GM23338 (cell line): ENCODE results near the gene STAT4. TPM values are rescaled to one million over a fixed set of nuclear protein-coding genes. Genes with fewer than 3 reads are reported as not detected.

ENCODE experiments used
- ATAC-seq: fragments of 200-7000 bp; cut with Tn5 transposase; 3 replicates; pipeline ENCODE4 v1.9.1; 2020
- DNase-seq: peaks from one replicate; pipeline ENCODE4 v3.0.0-alpha.2; 2015; ENCODE audit warnings: low spot score
- H2AFZ ChIP-seq: fragments of 200-600 bp; sonication (generic); 2 replicates; pipeline ENCODE4 v1.8.0; 2016; ENCODE audit warnings: antibody characterized with exemption, mild to moderate bottlenecking, moderate library complexity
- H3F3A ChIP-seq: fragments of 200-600 bp; sonication (generic); replicated peaks from 2 replicates; pipeline ENCODE4 v1.8.0; 2017; ENCODE audit warnings: antibody characterized with exemption, mixed run types, low read depth
- H3K27ac ChIP-seq: fragments of 200-600 bp; sonication (generic); 2 replicates; pipeline ENCODE4 v1.6.1; 2016; ENCODE audit warnings: low read depth
- H3K27me3 ChIP-seq: fragments of 200-600 bp; sonication (generic); 2 replicates; pipeline ENCODE4 v1.8.0; 2016; ENCODE audit warnings: mild to moderate bottlenecking, mixed run types, moderate library complexity; ENCODE audit not compliant: insufficient read depth
- H3K36me3 ChIP-seq: fragments of 200-600 bp; sonication (generic); 2 replicates; pipeline ENCODE4 v1.8.0; 2016; ENCODE audit warnings: mild to moderate bottlenecking; ENCODE audit not compliant: insufficient read depth
- H3K4me1 ChIP-seq: fragments of 200-600 bp; sonication (generic); 2 replicates; pipeline ENCODE4 v1.8.0; 2016; ENCODE audit warnings: mild to moderate bottlenecking, moderate library complexity; ENCODE audit not compliant: insufficient read depth
- H3K4me2 ChIP-seq: fragments of 200-600 bp; sonication (generic); 2 replicates; pipeline ENCODE4 v1.7.1; 2017; ENCODE audit warnings: mixed run types
- H3K4me3 ChIP-seq: fragments of 200-600 bp; sonication (generic); 2 replicates; pipeline ENCODE4 v1.6.1; 2016; ENCODE audit warnings: mixed run types
- H3K79me2 ChIP-seq: fragments of 200-600 bp; sonication (generic); replicated peaks from 2 replicates; pipeline ENCODE4 v1.8.0; 2017; ENCODE audit warnings: mild to moderate bottlenecking; ENCODE audit not compliant: insufficient read depth
- H3K9me2 ChIP-seq: fragments of 200-600 bp; sonication (generic); 2 replicates; pipeline ENCODE4 v1.8.0; 2017; ENCODE audit not compliant: insufficient read depth
- H4K20me1 ChIP-seq: fragments of 200-600 bp; sonication (generic); replicated peaks from 2 replicates; pipeline ENCODE4 v1.8.0; 2017; ENCODE audit warnings: mild to moderate bottlenecking; ENCODE audit not compliant: insufficient read depth
- H3K27ac Mint-ChIP-seq: 2 replicates; pipeline ENCODE4 v1.8.0; 2020; ENCODE audit warnings: inconsistent platforms, mild to moderate bottlenecking, moderate library complexity, mixed read lengths
- H3K27me3 Mint-ChIP-seq: 3 replicates; pipeline ENCODE4 v1.8.0; 2022; ENCODE audit warnings: low read depth, mild to moderate bottlenecking, moderate library complexity, mixed read lengths, inconsistent platforms; ENCODE audit not compliant: insufficient read depth, poor library complexity
- H3K36me3 Mint-ChIP-seq: 3 replicates; pipeline ENCODE4 v1.8.0; 2021; ENCODE audit warnings: low read depth, mild to moderate bottlenecking, inconsistent platforms, moderate library complexity, mixed read lengths
- H3K4me1 Mint-ChIP-seq: 3 replicates; pipeline ENCODE4 v1.8.0; 2020; ENCODE audit warnings: mild to moderate bottlenecking, inconsistent platforms, mixed read lengths
- H3K4me3 Mint-ChIP-seq: 3 replicates; pipeline ENCODE4 v1.8.0; 2021; ENCODE audit warnings: moderate library complexity, mild to moderate bottlenecking, inconsistent platforms, mixed read lengths
- H3K9me3 Mint-ChIP-seq: 3 replicates; pipeline ENCODE4 v1.8.0; 2020; ENCODE audit warnings: moderate library complexity, mild to moderate bottlenecking, inconsistent platforms, mixed read lengths
- CREB1 ChIP-seq: fragments of 250-450 bp; sonication (Bioruptor Pico); IDR thresholded peaks from 2 replicates; pipeline ENCODE4 v1.5.0; 2020; ENCODE audit warnings: low read depth, mild to moderate bottlenecking, moderate library complexity
- EZH2 ChIP-seq: fragments of 200-600 bp; sonication (generic); IDR thresholded peaks from one replicate; pipeline ENCODE4 v1.8.0; 2017; ENCODE audit warnings: antibody characterized with exemption, mild to moderate bottlenecking, low read depth; ENCODE audit not compliant: unreplicated experiment
- EZH2phosphoT487 ChIP-seq: fragments of 200-600 bp; sonication (generic); IDR thresholded peaks from one replicate; pipeline ENCODE4 v1.8.1; 2018; ENCODE audit warnings: antibody characterized with exemption; ENCODE audit not compliant: unreplicated experiment
- JUNB ChIP-seq: IDR thresholded peaks from one replicate; pipeline ENCODE4 v1.6.1; 2016; ENCODE audit warnings: antibody characterized with exemption; ENCODE audit not compliant: unreplicated experiment
- NANOG ChIP-seq: IDR thresholded peaks from 2 replicates; pipeline ENCODE4 v1.6.1; 2016; ENCODE audit warnings: antibody characterized with exemption, borderline replicate concordance
- POLR2AphosphoS5 ChIP-seq: IDR thresholded peaks from 2 replicates; pipeline ENCODE4 v1.6.1; 2016; ENCODE audit warnings: antibody characterized with exemption, low read depth
- STAT1 ChIP-seq: IDR thresholded peaks from one replicate; pipeline ENCODE4 v1.6.1; 2016; ENCODE audit warnings: antibody characterized with exemption; ENCODE audit not compliant: unreplicated experiment
- ZNF114 ChIP-seq: fragments of 250-450 bp; sonication (Bioruptor Pico); IDR thresholded peaks from 2 replicates; pipeline ENCODE4 v1.5.0; 2020; ENCODE audit warnings: mild to moderate bottlenecking, moderate library complexity
- ZNF331 ChIP-seq: fragments of 250-450 bp; sonication (Bioruptor Pico); IDR thresholded peaks from 2 replicates; pipeline ENCODE4 v1.5.0; 2020; ENCODE audit warnings: low read depth, mild to moderate bottlenecking, moderate library complexity
- polyA plus RNA-seq: library from polyadenylated mRNA; unstranded; fragments of >200 nt; fragmentation: Nextera tagmentation; extraction: Ambion mirVana; gene quantifications from 2 replicates; pipeline ENCODE4 v1.2.1, GENCODE V29; 2016
- total RNA-seq: library from RNA; depleted of rRNA; stranded (reverse); fragments of >200 nt; shearing (Covaris generic); gene quantifications from 2 replicates; pipeline ENCODE4 v1.2.3, GENCODE V29; 2014
- TF ChIP-seq, protein P1 (sequence below): IDR thresholded peaks from one replicate; pipeline ENCODE4 v1.6.1; 2018; ENCODE audit warnings: antibody characterized with exemption; ENCODE audit not compliant: unreplicated experiment
- TF ChIP-seq, protein P2 (sequence below): fragments of 250-450 bp; sonication (Bioruptor Pico); IDR thresholded peaks from 2 replicates; pipeline ENCODE4 v1.5.0; 2020; ENCODE audit warnings: mild to moderate bottlenecking, moderate library complexity
- TF ChIP-seq, protein P3 (sequence below): IDR thresholded peaks from 2 replicates; pipeline ENCODE4 v1.6.1; 2016; ENCODE audit warnings: antibody characterized with exemption
- TF ChIP-seq, protein P4 (sequence below), 2 experiments: fragments of 200-600 bp in 1 of 2; sonication (generic) in 1 of 2; conservative IDR thresholded peaks; 2 replicates each; pipeline versions ENCODE4 v1.5.1 to v1.6.1; 2016 to 2017; ENCODE audit warnings: antibody characterized with exemption in 2 of 2, low read depth in 2 of 2, mild to moderate bottlenecking in 2 of 2, moderate library complexity in 1 of 2

Gene STAT4
- total and polyA plus RNA-seq, 2 experiments from 2014 or later, result 0.52 to 0.86 TPM

- H3K27ac ChIP-seq, result no peak overlapping the region
- ATAC-seq (no peak), DNase-seq (no peak)
- Mint-ChIP-seq H3K4me1 (no peaks in the 10 kb centered on the region), H3K36me3 (no peaks in the 10 kb centered on the region), H3K4me3 (no peak overlapping the region), H3K27ac (no peak overlapping the region), H3K27me3 (no peaks in the 10 kb centered on the region), H3K9me3 (no peaks in the 10 kb centered on the region)
- H3K36me3 ChIP-seq, result no peaks in the 10 kb centered on the region
- no peaks in the 10 kb centered on the region for H4K20me1 ChIP-seq
- H3K79me2 ChIP-seq, result no peaks in the 10 kb centered on the region
- no peaks in the 10 kb centered on the region for H3F3A ChIP-seq
- no peak overlapping the region for H2AFZ ChIP-seq
- no peaks in the 10 kb centered on the region for H3K27me3 ChIP-seq
- H3K4me3 ChIP-seq, result no peak overlapping the region
- TF ChIP-seq ZNF114 (CRISPR knock-in tag) (no peak), POLR2AphosphoS5 (no peak), STAT1 (no peak), CREB1 (CRISPR knock-in tag) (no peak), EZH2phosphoT487 (no peak), NANOG (no peak), EZH2 (no peak), ZNF331 (CRISPR knock-in tag) (no peak), JUNB (no peak)
- TF ChIP-seq, protein P1, sequence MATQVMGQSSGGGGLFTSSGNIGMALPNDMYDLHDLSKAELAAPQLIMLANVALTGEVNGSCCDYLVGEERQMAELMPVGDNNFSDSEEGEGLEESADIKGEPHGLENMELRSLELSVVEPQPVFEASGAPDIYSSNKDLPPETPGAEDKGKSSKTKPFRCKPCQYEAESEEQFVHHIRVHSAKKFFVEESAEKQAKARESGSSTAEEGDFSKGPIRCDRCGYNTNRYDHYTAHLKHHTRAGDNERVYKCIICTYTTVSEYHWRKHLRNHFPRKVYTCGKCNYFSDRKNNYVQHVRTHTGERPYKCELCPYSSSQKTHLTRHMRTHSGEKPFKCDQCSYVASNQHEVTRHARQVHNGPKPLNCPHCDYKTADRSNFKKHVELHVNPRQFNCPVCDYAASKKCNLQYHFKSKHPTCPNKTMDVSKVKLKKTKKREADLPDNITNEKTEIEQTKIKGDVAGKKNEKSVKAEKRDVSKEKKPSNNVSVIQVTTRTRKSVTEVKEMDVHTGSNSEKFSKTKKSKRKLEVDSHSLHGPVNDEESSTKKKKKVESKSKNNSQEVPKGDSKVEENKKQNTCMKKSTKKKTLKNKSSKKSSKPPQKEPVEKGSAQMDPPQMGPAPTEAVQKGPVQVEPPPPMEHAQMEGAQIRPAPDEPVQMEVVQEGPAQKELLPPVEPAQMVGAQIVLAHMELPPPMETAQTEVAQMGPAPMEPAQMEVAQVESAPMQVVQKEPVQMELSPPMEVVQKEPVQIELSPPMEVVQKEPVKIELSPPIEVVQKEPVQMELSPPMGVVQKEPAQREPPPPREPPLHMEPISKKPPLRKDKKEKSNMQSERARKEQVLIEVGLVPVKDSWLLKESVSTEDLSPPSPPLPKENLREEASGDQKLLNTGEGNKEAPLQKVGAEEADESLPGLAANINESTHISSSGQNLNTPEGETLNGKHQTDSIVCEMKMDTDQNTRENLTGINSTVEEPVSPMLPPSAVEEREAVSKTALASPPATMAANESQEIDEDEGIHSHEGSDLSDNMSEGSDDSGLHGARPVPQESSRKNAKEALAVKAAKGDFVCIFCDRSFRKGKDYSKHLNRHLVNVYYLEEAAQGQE, result no peak
- TF ChIP-seq, protein P2, sequence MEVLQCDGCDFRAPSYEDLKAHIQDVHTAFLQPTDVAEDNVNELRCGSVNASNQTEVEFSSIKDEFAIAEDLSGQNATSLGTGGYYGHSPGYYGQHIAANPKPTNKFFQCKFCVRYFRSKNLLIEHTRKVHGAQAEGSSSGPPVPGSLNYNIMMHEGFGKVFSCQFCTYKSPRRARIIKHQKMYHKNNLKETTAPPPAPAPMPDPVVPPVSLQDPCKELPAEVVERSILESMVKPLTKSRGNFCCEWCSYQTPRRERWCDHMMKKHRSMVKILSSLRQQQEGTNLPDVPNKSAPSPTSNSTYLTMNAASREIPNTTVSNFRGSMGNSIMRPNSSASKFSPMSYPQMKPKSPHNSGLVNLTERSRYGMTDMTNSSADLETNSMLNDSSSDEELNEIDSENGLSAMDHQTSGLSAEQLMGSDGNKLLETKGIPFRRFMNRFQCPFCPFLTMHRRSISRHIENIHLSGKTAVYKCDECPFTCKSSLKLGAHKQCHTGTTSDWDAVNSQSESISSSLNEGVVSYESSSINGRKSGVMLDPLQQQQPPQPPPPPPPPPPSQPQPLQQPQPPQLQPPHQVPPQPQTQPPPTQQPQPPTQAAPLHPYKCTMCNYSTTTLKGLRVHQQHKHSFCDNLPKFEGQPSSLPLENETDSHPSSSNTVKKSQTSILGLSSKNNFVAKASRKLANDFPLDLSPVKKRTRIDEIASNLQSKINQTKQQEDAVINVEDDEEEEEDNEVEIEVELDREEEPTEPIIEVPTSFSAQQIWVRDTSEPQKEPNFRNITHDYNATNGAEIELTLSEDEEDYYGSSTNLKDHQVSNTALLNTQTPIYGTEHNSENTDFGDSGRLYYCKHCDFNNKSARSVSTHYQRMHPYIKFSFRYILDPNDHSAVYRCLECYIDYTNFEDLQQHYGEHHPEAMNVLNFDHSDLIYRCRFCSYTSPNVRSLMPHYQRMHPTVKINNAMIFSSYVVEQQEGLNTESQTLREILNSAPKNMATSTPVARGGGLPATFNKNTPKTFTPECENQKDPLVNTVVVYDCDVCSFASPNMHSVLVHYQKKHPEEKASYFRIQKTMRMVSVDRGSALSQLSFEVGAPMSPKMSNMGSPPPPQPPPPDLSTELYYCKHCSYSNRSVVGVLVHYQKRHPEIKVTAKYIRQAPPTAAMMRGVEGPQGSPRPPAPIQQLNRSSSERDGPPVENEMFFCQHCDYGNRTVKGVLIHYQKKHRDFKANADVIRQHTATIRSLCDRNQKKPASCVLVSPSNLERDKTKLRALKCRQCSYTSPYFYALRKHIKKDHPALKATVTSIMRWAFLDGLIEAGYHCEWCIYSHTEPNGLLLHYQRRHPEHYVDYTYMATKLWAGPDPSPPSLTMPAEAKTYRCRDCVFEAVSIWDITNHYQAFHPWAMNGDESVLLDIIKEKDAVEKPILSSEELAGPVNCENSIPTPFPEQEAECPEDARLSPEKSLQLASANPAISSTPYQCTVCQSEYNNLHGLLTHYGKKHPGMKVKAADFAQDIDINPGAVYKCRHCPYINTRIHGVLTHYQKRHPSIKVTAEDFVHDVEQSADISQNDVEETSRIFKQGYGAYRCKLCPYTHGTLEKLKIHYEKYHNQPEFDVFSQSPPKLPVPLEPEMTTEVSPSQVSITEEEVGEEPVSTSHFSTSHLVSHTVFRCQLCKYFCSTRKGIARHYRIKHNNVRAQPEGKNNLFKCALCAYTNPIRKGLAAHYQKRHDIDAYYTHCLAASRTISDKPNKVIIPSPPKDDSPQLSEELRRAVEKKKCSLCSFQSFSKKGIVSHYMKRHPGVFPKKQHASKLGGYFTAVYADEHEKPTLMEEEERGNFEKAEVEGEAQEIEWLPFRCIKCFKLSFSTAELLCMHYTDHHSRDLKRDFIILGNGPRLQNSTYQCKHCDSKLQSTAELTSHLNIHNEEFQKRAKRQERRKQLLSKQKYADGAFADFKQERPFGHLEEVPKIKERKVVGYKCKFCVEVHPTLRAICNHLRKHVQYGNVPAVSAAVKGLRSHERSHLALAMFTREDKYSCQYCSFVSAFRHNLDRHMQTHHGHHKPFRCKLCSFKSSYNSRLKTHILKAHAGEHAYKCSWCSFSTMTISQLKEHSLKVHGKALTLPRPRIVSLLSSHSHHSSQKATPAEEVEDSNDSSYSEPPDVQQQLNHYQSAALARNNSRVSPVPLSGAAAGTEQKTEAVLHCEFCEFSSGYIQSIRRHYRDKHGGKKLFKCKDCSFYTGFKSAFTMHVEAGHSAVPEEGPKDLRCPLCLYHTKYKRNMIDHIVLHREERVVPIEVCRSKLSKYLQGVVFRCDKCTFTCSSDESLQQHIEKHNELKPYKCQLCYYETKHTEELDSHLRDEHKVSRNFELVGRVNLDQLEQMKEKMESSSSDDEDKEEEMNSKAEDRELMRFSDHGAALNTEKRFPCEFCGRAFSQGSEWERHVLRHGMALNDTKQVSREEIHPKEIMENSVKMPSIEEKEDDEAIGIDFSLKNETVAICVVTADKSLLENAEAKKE (CRISPR knock-in tag), result no peak
- TF ChIP-seq, protein P3, sequence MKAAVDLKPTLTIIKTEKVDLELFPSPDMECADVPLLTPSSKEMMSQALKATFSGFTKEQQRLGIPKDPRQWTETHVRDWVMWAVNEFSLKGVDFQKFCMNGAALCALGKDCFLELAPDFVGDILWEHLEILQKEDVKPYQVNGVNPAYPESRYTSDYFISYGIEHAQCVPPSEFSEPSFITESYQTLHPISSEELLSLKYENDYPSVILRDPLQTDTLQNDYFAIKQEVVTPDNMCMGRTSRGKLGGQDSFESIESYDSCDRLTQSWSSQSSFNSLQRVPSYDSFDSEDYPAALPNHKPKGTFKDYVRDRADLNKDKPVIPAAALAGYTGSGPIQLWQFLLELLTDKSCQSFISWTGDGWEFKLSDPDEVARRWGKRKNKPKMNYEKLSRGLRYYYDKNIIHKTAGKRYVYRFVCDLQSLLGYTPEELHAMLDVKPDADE, result no peak
- TF ChIP-seq, protein P4, sequence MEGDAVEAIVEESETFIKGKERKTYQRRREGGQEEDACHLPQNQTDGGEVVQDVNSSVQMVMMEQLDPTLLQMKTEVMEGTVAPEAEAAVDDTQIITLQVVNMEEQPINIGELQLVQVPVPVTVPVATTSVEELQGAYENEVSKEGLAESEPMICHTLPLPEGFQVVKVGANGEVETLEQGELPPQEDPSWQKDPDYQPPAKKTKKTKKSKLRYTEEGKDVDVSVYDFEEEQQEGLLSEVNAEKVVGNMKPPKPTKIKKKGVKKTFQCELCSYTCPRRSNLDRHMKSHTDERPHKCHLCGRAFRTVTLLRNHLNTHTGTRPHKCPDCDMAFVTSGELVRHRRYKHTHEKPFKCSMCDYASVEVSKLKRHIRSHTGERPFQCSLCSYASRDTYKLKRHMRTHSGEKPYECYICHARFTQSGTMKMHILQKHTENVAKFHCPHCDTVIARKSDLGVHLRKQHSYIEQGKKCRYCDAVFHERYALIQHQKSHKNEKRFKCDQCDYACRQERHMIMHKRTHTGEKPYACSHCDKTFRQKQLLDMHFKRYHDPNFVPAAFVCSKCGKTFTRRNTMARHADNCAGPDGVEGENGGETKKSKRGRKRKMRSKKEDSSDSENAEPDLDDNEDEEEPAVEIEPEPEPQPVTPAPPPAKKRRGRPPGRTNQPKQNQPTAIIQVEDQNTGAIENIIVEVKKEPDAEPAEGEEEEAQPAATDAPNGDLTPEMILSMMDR (conservative IDR thresholded peaks at IDR 0.05; ENCODE audit: low read depth in 2 of 2), result no peak
- H3K9me2 ChIP-seq, result no peaks in the 10 kb centered on the region
- no peaks in the 10 kb centered on the region for H3K4me1 ChIP-seq
- no peak overlapping the region for H3K4me2 ChIP-seq
Observed at GRCh38 chr2:191190435-191190834, 39.6 kb upstream of the STAT4 start.
